Measurements from ENCODE around the gene MOB1B.

DNA sequence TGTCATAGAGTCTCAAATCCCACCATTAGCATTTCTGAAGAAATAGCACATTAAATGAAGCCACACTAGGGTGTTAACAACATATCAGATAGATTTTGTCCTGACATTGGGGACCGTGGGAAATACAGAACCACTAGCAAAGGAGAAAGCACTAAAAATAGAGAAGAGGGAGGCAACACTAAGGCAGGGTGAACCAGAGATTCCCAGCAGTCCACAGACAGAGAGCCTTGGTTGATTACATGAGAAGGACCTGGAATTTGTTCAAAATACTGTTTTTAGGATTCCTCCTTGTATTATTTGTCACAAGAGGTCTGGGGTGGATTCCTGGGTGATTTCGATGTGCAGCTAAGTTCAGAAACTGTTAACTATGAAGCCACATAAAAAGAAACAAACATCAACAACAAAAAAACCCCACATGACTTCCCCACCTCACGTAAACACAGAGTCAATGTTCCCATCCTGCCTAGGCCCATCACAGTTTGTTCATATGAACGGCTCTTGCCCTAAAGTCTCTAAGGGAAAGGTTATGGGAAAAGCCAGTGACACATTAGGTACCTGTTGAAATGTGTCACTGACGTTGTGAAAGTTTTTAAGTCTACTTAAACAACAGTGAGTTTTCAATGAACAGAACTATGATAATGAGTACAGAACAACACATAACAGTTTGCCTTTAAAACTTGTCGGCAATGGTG is 38.9 kb upstream of the MOB1B start:
- TF ChIP-seq CTCF (IDR thresholded peaks at IDR 0.05) (no peak), EZH2phosphoT487 (IDR thresholded peaks at IDR 0.05) (no peak)
